GM11168 (cell line): ENCODE results near the gene VPS37B.
"Not testable (repeated sequence)": the region's sequence is repeated elsewhere in the genome, so short reads cannot be mapped to it uniquely, and the experiment has no call there.

Experiments
- in situ Hi-C: fragments of 300-500 bp; cut with MboI; formaldehyde crosslinking; loops from one replicate; pipeline ENCODE4 v1.12.0; 2022; ENCODE audit warnings: low sequenced_read_pairs; ENCODE audit not compliant: unreplicated experiment

Gene VPS37B

GRCh38 chr12:122909442-122910288 is 13.7 kb upstream of the VPS37B start:
- in situ Hi-C loops, result no loop called here

- in situ Hi-C loops, result no loop called here
Measured at GRCh38 chr12:122908915-122909314, 13.0 kb upstream of the VPS37B start.

GRCh38 chr12:122905258-122905657 is 9.3 kb upstream of the VPS37B start:
- in situ Hi-C loops, result not testable (repeated sequence)

GRCh38 chr12:122903693-122904034 is 7.7 kb upstream of the VPS37B start:
- in situ Hi-C loops, result no loop called here

- in situ Hi-C loops, result no loop called here
Measured at GRCh38 chr12:122902854-122903692, 7.1 kb upstream of the VPS37B start.

GRCh38 chr12:122899887-122900286 is 4.0 kb upstream of the VPS37B start:
- in situ Hi-C loops, result no loop called here

GRCh38 chr12:122896662-122897061 is 738 bp upstream of the VPS37B start:
- in situ Hi-C loops, result no loop called here

- in situ Hi-C loops, result no loop called here
Measured at GRCh38 chr12:122895320-122895703, 612 bp downstream of the VPS37B start.

GRCh38 chr12:122894193-122895121 is 1.5 kb downstream of the VPS37B start:
- in situ Hi-C loops, result no loop called here

GRCh38 chr12:122893208-122894153 is 2.4 kb downstream of the VPS37B start:
- in situ Hi-C loops, result no loop called here

GRCh38 chr12:122892724-122893123 is 3.2 kb downstream of the VPS37B start:
- in situ Hi-C loops, result not testable (repeated sequence)

- in situ Hi-C loops, result no loop called here
Measured at GRCh38 chr12:122891661-122892525, 4.0 kb downstream of the VPS37B start.

- in situ Hi-C loops, result no loop called here
Measured at GRCh38 chr12:122889761-122890520, 6.0 kb downstream of the VPS37B start.

GRCh38 chr12:122888232-122888752 is 7.6 kb downstream of the VPS37B start:
- in situ Hi-C loops, result no loop called here

GRCh38 chr12:122887819-122888212 is 8.1 kb downstream of the VPS37B start:
- in situ Hi-C loops, result no loop called here

- in situ Hi-C loops, result no loop called here
Measured at GRCh38 chr12:122886851-122887818, 8.8 kb downstream of the VPS37B start.
